ENCODE measurements around the gene MRPL14. TPM values are rescaled to one million over a fixed set of nuclear protein-coding genes. Genes with fewer than 3 reads are reported as not detected.

The MRPL14 gene
- total and polyA plus RNA-seq, 2 of the 4 experiments (the other 2 are of a cell fraction) = 43.7 to 87.9 TPM

DNA sequence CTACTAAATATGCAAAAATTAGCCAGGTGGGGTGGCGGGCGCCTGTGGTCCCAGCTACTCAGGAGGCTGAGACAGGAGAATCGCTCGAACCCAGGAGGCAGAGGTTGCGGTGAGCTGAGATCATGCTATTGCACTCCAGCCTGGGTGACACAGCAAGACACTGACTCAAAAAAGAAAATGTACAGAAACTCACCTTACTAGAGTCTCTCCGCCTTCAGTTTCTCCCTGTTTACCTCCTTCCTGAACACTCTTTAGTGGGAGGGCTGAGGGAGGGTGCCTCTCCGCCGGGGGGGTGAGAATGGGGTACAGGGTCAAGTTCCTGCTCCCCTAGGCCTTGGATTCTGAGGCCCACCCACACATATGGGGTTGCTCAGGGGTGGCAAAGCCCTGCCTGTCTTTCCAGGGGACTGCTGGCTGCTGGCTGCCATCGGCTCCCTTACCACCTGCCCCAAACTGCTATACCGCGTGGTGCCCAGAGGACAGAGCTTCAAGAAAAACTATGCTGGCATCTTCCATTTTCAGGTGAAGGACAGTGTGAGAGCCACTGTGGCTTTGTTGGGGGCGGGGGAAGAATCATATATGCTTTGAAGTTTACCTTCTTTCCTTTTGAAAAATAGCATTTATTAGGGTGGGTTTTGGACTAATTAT, 44.8 kb upstream of the MRPL14 start:
- H4K8ac ChIP-seq (ENCODE audit: low read depth in 2 of 2, low read length in 2 of 2) = no peak overlapping the region
- no peak overlapping the region for H3K4ac ChIP-seq (ENCODE audit: low read depth, low read length)
- dilution Hi-C loops (cut with HindIII; ENCODE audit: low sequenced_read_pairs, unreplicated experiment) (no loop called here), intact Hi-C loops (cut with micrococcal nuclease) (loop anchor here (1.0 kb wide), 2 partner anchors 62 to 166 kb away; no protein-coding TSS in a partner anchor), in situ Hi-C loops (cut with MboI; ENCODE audit: low sequenced_read_pairs) (loop anchor here (5.0 kb wide), 1 partner anchor 60 kb away; no protein-coding TSS in a partner anchor)
- no peak overlapping the region for H2BK5ac ChIP-seq (ENCODE audit: low read depth, low read length, poor library complexity, severe bottlenecking)
- no peak overlapping the region for H3K4me2 ChIP-seq (ENCODE audit: low read depth, low read length)
- H3K23ac ChIP-seq (ENCODE audit: low read depth, low read length) = no peak overlapping the region
- no peaks in the 10 kb centered on the region; the same call in 1 of the 2 replicates for H4K20me1 ChIP-seq (ENCODE audit: insufficient read depth, low read length)
- H3K27me3 ChIP-seq (ENCODE audit: control insufficient read depth, insufficient read depth, low read length) = peaks cover 23% of the 10 kb centered on the region
- DNase-seq (no peak), ATAC-seq (ENCODE audit: low read depth) (no peak)
- H3K27ac ChIP-seq (ENCODE audit: insufficient read depth, low read length) = no peak overlapping the region
- no peak overlapping the region for H2BK120ac ChIP-seq (ENCODE audit: low read depth, low read length)
- TF ChIP-seq RCOR1 (IDR thresholded peaks at IDR 0.05; ENCODE audit: insufficient replicate concordance, low read length) (no peak), POLR2A (IDR thresholded peaks at IDR 0.05; ENCODE audit: low read depth, low read length) (no peak), BHLHE40 (IDR thresholded peaks at IDR 0.05; ENCODE audit: low read depth, low read length) (no peak), FOS (IDR thresholded peaks at IDR 0.05; ENCODE audit: low read depth, low read length) (no peak), RFX5 (IDR thresholded peaks at IDR 0.05; ENCODE audit: low read depth, low read length) (no peak), USF2 (IDR thresholded peaks at IDR 0.05; ENCODE audit: low read depth, low read length) (no peak), ELK1 (IDR thresholded peaks at IDR 0.05; ENCODE audit: borderline replicate concordance, low read depth, low read length) (no peak)
- H2AK5ac ChIP-seq (ENCODE audit: low read depth, low read length) = no peak overlapping the region
- H3K4me3 ChIP-seq (ENCODE audit: insufficient read depth, low read depth, low read length) = no peak overlapping the region
- peaks cover 2% of the 10 kb centered on the region for H3K9me3 ChIP-seq (ENCODE audit: control insufficient read depth, insufficient read depth, low read length)
- no peaks in the 10 kb centered on the region for H3K79me1 ChIP-seq (ENCODE audit: low read depth in 1 of 2, low read length in 2 of 2)
- H2BK20ac ChIP-seq (ENCODE audit: low read depth, low read length) = no peak overlapping the region
- CTCF ChIA-PET = interaction anchor here (1.0 to 1.7 kb wide), 5 partner anchors 63 to 85 kb away, joined by 3 to 12 read pairs (median 6); no protein-coding TSS in a partner anchor
- H3K56ac ChIP-seq (ENCODE audit: extremely low read depth, insufficient read depth, low read length) = no peak overlapping the region
- no peak overlapping the region for H4K91ac ChIP-seq (ENCODE audit: insufficient read depth, low read depth, low read length)
- POLR2A ChIA-PET (ENCODE audit: unreplicated experiment) = interaction anchor here (0.7 kb wide), 1 partner anchor 9 kb away, joined by 6 read pairs; no protein-coding TSS in a partner anchor
- H3K9ac ChIP-seq (ENCODE audit: low read depth, low read length) = no peak overlapping the region
- no peak overlapping the region for H2BK15ac ChIP-seq (ENCODE audit: low read depth, low read length)
- no peak overlapping the region for H2AFZ ChIP-seq (replicated peaks; ENCODE audit: low read length, poor library complexity)
- no CpG with 5 or more reads among the region's 12 CpGs for WGBS, 2 experiments (ENCODE audit: extremely low coverage in 2 of 2, insufficient read length in 1 of 2)
- no TSS peak for BruUV-seq (replicated peaks)
- H3K4me1 ChIP-seq (ENCODE audit: control insufficient read depth, insufficient read depth, low read length) = 0 out of 2 replicates have a peak, but pooled peaks cover 2% of the 10 kb centered on the region
- no peak overlapping the region for H4K5ac ChIP-seq (ENCODE audit: low read depth, low read length)
- no peaks in the 10 kb centered on the region for H3K36me3 ChIP-seq (ENCODE audit: control insufficient read depth, insufficient read depth, low read length)
- H3K9me1 ChIP-seq (ENCODE audit: insufficient read depth, low read length) = peaks cover 3% of the 10 kb centered on the region; the same call in 1 of the 2 replicates
- H2AK9ac ChIP-seq (replicated peaks; ENCODE audit: low read depth, low read length, poor library complexity) = no peak overlapping the region
- no peak overlapping the region for H3K14ac ChIP-seq (replicated peaks; ENCODE audit: low read depth, low read length)
- H3K18ac ChIP-seq (ENCODE audit: low read depth, low read length) = no peak overlapping the region

All from IMR-90 (cell line).